Tibial nerve (tissue), 3 donors: Measurements from ENCODE around the gene PLXNC1.

Experiments used
- POLR2A ChIP-seq, 2 donors: fragments of 450-650 bp; IDR thresholded peaks; one replicate each; pipeline ENCODE4 v1.6.1; 2017; ENCODE audit warnings: antibody characterized with exemption in 2 of 2, mild to moderate bottlenecking in 2 of 2, moderate library complexity in 2 of 2
- TF ChIP-seq, protein P1 (sequence below), 5 experiments: fragments of 200-600 bp in 3 of 5; fragments of 450-650 bp in 2 of 5; sonication (generic) in 3 of 5; IDR thresholded peaks; one replicate each; pipeline ENCODE4 v1.5.1; 2016 to 2019; ENCODE audit warnings: antibody characterized with exemption in 5 of 5, mild to moderate bottlenecking in 3 of 5, moderate library complexity in 2 of 5

DNA sequence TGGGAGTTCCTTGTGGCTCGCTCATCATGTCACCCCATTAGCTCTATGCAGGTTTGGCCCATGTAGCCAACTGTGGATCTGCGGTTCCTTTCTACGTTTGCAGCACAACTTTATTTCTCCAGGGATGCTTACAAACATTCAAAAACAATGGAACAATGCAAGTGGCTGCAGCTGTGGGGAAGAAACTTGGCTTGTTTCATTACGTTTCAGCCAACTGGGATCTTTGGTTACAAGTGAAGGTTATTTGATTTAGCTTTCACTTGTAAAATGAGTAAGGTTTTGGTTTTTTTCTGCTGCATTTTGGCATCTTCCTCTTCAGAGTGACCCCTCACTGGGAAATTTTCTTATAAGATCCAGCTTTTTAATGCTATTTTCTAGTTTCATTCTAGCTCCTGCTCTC lies 105.9 kb downstream of the PLXNC1 start:
- TF ChIP-seq, protein P1, sequence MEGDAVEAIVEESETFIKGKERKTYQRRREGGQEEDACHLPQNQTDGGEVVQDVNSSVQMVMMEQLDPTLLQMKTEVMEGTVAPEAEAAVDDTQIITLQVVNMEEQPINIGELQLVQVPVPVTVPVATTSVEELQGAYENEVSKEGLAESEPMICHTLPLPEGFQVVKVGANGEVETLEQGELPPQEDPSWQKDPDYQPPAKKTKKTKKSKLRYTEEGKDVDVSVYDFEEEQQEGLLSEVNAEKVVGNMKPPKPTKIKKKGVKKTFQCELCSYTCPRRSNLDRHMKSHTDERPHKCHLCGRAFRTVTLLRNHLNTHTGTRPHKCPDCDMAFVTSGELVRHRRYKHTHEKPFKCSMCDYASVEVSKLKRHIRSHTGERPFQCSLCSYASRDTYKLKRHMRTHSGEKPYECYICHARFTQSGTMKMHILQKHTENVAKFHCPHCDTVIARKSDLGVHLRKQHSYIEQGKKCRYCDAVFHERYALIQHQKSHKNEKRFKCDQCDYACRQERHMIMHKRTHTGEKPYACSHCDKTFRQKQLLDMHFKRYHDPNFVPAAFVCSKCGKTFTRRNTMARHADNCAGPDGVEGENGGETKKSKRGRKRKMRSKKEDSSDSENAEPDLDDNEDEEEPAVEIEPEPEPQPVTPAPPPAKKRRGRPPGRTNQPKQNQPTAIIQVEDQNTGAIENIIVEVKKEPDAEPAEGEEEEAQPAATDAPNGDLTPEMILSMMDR (IDR thresholded peaks at IDR 0.05), result no peak
- TF ChIP-seq POLR2A (IDR thresholded peaks at IDR 0.05), result no peak
